Measurements from ENCODE around the gene OSBPL1A. TPM values are rescaled to one million over a fixed set of nuclear protein-coding genes. Genes with fewer than 3 reads are reported as not detected.

Gene OSBPL1A
- total RNA-seq, 1 donor from 2014 or later: 29.7 TPM

DNA sequence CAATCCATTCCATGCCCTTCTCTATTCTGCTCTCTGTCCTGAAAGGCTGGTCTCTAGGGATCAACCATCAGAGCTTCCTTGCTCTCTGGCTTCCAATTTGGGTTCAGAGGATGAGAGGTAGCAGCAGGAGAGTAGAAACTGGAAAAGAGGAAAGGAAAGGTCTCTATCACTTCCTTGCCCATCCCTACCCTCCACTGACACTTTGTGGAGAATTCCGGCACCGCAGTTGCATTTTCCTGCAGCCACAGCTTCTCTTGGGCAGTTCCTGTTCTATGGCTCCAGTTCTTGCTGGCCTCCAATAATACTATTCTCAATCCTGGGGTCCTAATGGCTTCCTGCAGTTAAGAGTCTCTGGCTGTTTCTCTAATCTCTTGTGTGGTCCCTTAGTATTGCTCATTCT, 15.5 kb upstream of the OSBPL1A start:
- DNase-seq (ENCODE audit: extremely low spot score, unreplicated experiment): no peak
- H3K36me3 Mint-ChIP-seq (ENCODE audit: unreplicated experiment): no peaks in the 10 kb centered on the region
- no peak overlapping the region for H3K4me3 Mint-ChIP-seq (ENCODE audit: unreplicated experiment)
- no peaks in the 10 kb centered on the region for H3K4me1 Mint-ChIP-seq (ENCODE audit: unreplicated experiment)
- H3K27ac Mint-ChIP-seq (ENCODE audit: unreplicated experiment): no peak overlapping the region
- TF ChIP-seq, protein P1, sequence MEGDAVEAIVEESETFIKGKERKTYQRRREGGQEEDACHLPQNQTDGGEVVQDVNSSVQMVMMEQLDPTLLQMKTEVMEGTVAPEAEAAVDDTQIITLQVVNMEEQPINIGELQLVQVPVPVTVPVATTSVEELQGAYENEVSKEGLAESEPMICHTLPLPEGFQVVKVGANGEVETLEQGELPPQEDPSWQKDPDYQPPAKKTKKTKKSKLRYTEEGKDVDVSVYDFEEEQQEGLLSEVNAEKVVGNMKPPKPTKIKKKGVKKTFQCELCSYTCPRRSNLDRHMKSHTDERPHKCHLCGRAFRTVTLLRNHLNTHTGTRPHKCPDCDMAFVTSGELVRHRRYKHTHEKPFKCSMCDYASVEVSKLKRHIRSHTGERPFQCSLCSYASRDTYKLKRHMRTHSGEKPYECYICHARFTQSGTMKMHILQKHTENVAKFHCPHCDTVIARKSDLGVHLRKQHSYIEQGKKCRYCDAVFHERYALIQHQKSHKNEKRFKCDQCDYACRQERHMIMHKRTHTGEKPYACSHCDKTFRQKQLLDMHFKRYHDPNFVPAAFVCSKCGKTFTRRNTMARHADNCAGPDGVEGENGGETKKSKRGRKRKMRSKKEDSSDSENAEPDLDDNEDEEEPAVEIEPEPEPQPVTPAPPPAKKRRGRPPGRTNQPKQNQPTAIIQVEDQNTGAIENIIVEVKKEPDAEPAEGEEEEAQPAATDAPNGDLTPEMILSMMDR (IDR thresholded peaks at IDR 0.05): peak; percentile 41
- H3K27me3 Mint-ChIP-seq (ENCODE audit: unreplicated experiment): peaks cover 37% of the 10 kb centered on the region
- no peaks in the 10 kb centered on the region for H3K9me3 Mint-ChIP-seq (ENCODE audit: unreplicated experiment)

DNA sequence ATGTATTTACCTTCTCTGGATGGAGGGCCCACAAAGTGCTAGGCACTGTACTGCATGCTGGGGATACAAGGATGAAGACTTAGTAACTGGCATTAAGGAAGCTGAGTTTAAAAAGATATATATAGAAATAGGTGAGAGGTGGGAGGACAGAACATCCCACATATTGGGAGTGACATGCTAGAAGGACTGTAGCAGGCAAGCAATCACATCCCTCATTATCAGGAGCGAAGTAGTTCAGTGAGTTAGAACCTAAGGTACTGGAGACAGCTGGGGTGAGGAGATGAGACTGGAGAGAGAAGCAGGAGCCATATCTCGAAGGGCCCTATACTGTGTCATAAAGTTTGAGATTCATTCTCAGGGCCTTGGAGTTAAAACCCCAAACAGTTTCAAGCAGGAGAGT, 10.9 kb upstream of the OSBPL1A start:
- H3K27me3 Mint-ChIP-seq (ENCODE audit: unreplicated experiment): peaks cover 48% of the 10 kb centered on the region
- DNase-seq (ENCODE audit: extremely low spot score, unreplicated experiment): no peak
- H3K4me3 Mint-ChIP-seq (ENCODE audit: unreplicated experiment): no peak overlapping the region
- no peaks in the 10 kb centered on the region for H3K4me1 Mint-ChIP-seq (ENCODE audit: unreplicated experiment)
- no peak overlapping the region for H3K27ac Mint-ChIP-seq (ENCODE audit: unreplicated experiment)
- H3K36me3 Mint-ChIP-seq (ENCODE audit: unreplicated experiment): no peaks in the 10 kb centered on the region
- TF ChIP-seq, protein P1 (IDR thresholded peaks at IDR 0.05): no peak
- no peaks in the 10 kb centered on the region for H3K9me3 Mint-ChIP-seq (ENCODE audit: unreplicated experiment)

DNA sequence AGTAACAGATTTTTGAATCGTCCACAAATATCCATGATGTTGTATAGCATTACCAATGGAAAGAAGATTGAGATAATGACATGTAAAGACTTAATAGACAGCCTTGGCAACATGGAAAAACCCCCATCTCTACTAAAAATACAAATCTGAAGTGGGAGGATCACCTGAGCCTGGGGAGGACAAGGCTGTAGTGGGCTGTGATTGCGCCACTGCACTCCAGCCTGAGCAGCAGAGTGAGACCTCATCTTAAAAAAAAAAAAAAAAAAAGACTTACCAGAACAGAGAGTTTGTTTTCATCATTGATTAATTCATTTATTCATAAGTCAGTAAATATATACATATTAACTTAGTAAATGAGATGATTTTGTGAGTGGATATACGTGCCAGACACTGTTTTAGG, 7.0 kb upstream of the OSBPL1A start:
- TF ChIP-seq, protein P1 (IDR thresholded peaks at IDR 0.05): no peak
- H3K4me1 Mint-ChIP-seq (ENCODE audit: unreplicated experiment): no peaks in the 10 kb centered on the region
- no peak overlapping the region for H3K4me3 Mint-ChIP-seq (ENCODE audit: unreplicated experiment)
- H3K27ac Mint-ChIP-seq (ENCODE audit: unreplicated experiment): no peak overlapping the region
- no peaks in the 10 kb centered on the region for H3K36me3 Mint-ChIP-seq (ENCODE audit: unreplicated experiment)
- no peak for DNase-seq (ENCODE audit: extremely low spot score, unreplicated experiment)
- peaks cover 32% of the 10 kb centered on the region for H3K27me3 Mint-ChIP-seq (ENCODE audit: unreplicated experiment)
- no peaks in the 10 kb centered on the region for H3K9me3 Mint-ChIP-seq (ENCODE audit: unreplicated experiment)

DNA sequence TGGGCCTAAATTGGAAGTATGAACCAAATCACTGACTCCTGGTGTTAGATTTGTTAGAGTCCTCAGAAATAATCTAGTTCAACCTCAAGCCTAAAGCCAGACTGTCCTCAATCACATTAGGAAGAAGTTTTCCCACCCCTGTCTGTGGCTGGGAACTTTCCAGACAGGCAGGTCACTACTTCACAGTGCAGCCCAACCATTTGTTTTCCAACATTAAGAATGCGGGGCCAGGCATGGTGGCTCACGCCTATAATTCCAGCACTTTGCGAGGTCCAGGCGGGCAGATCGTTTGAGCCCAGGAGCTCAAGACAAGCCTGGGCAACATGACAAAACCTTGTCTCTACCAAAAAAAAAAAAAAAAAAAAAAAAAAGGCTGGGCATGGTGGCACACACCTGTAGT, 5.5 kb upstream of the OSBPL1A start:
- no peaks in the 10 kb centered on the region for H3K36me3 Mint-ChIP-seq (ENCODE audit: unreplicated experiment)
- no peaks in the 10 kb centered on the region for H3K9me3 Mint-ChIP-seq (ENCODE audit: unreplicated experiment)
- TF ChIP-seq, protein P1 (IDR thresholded peaks at IDR 0.05): no peak
- no peak overlapping the region for H3K27ac Mint-ChIP-seq (ENCODE audit: unreplicated experiment)
- peaks cover 19% of the 10 kb centered on the region for H3K27me3 Mint-ChIP-seq (ENCODE audit: unreplicated experiment)
- no peak for DNase-seq (ENCODE audit: extremely low spot score, unreplicated experiment)
- H3K4me3 Mint-ChIP-seq (ENCODE audit: unreplicated experiment): no peak overlapping the region
- peaks cover 8% of the 10 kb centered on the region for H3K4me1 Mint-ChIP-seq (ENCODE audit: unreplicated experiment)

DNA sequence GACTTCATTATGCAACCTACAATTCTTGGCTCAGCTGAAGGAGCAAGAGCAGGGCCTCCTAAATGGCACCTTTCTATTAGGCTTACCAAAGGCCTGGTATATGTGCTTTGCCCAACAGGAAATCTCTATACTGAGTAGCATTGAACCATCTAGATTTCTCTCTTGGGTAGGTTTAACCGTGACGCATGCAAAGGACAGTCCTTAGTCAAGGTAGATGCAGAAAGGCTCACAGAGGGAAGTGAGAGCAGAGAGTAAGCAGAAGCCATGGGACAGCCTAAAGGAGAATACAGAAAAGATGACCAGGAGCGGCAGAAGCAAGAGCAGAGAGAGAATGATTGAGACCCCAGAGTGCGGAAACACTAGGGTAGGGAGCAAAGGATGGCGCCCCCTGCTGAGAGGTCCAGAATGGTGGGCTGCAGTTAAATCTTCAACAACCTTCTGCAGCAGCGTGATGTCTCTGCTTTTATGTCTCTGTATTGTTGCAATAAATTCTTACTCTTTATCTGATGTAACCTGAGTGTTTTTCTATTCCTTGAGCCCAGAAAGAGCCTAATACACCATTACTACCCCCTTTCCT, 4.7 kb upstream of the OSBPL1A start:
- TF ChIP-seq, protein P1 (IDR thresholded peaks at IDR 0.05): no peak
- no peak overlapping the region for H3K4me3 Mint-ChIP-seq (ENCODE audit: unreplicated experiment)
- no peaks in the 10 kb centered on the region for H3K36me3 Mint-ChIP-seq (ENCODE audit: unreplicated experiment)
- H3K27me3 Mint-ChIP-seq (ENCODE audit: unreplicated experiment): peaks cover 16% of the 10 kb centered on the region
- no peak overlapping the region for H3K27ac Mint-ChIP-seq (ENCODE audit: unreplicated experiment)
- H3K9me3 Mint-ChIP-seq (ENCODE audit: unreplicated experiment): no peaks in the 10 kb centered on the region
- no peak for DNase-seq (ENCODE audit: extremely low spot score, unreplicated experiment)
- peaks cover 11% of the 10 kb centered on the region for H3K4me1 Mint-ChIP-seq (ENCODE audit: unreplicated experiment)

Measured in osteocyte (in vitro differentiated cells).